ENCODE data around the gene TRIOBP.
"Not testable (repeated sequence)": the region's sequence is repeated elsewhere in the genome, so short reads cannot be mapped to it uniquely, and the experiment has no call there.

TRIOBP gene

DNA sequence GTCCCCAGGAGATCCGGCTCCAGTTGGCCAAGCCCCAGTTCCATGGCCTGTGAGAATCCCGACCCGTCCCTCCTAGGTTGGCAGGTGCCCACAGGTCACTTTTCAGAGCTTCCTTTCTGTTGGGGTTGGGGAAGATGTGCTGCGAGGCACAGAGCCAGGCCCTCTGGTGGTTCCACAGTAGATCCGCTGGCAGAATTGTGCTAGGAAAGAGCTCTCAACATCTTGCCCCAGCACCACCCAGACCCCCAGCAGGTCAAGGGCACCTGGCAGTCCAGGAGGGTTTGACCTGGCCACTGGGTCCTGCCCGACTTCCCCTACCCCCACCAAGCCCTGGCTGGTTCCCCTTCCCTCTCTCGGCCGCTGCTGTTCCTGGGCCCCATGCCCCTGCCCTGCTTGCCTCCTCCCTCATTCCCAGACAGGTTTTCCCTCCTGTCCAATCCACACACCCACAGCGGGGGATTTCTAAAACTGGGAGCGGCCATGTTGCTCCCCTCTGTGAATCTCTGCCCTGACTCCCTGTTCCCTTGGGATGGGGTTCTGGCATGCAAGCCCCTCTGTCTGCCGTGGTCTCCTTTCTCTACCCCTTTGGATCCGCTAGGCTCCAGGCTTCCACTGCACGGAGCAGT, 84.7 kb downstream of the TRIOBP start:
- no peak for DNase-seq

DNA sequence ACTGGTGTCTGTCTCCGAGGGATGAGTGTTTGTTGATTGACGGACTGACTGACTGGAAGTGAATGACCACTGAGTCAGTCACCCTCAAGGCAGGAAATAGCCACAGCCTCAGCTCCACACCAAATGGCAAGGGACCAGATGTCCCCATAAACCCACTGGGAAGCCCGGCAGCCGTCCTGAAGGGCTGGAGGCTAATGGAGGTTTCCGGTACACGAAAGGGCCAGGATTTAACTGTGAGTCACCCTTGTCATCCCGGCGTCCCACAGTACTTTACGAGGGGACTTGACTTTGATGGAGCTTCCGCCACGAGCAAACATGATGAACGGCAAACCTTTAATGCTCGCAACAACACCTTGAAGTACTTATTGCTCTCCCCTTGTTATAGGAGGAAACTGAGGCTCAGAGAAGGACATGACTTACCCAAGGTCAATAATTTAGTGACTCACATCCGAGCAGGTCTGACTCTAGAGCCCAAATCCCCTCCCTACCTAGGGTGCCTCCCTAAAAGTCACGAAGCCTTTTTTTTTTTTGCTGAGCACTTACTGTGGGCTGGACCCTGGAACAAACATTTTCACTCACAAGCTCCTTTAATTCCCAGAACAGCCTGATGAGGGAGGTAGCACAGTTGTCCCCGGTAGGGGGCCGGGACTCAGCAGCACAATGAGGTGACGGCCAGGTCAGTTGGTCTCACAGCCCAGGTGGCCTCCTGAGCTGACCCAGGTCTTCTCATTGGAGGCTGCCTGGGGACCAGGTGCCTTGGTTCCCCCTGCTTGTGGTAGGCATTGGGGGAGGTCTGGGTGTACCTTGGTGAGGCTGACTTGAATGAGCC, 85.7 kb downstream of the TRIOBP start:
- DNase-seq, result no peak

DNA sequence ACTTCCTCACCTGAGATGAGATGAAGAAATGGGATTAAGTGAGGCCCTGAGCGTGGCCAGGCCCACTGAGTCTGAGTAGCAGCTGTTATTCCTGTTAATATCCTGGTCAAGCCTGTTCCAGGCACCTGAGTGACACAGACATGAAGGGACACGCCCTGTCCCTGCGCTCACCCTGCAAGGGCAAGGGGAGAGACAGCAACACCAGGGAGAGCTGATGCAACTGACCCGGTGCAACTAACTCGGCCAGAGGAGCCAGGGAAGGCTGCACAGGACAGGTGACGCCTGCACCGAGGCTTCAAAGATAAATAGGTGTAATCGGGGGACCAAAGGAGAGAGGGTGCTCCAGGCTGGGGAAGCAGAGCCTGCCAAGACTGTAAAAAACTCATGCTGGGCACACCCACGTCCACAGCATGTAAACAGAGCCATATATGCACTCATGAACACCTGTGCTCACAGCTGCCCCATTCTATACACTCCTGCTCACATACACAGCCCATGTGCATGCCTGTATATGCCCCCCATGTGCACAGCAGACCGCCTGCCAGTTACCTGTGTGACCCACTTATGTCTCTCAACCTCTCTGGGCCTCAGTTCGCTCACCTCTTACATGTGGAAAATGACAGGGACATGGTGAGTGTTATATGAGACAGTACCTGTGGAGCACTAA, 88.1 kb downstream of the TRIOBP start:
- no peak for DNase-seq

DNA sequence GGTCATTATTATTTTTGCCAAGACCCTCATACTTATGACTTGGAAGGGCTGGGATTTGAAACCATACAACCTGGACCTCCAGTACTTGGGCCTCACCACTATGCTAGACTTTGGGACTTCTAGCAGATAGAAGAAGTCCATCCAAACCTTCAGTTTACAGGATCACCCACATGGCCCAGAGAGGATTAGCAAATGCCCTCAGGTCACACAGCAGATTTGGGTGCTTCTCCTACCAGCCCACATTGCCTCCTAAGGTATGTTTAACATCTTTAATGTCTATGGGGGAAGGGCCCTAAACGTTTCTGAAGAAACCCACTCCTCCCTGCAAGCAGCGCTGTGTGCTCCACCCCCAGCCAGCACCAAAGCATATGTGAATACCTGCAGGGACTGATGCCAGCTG, 93.4 kb downstream of the TRIOBP start:
- no peak for DNase-seq

DNA sequence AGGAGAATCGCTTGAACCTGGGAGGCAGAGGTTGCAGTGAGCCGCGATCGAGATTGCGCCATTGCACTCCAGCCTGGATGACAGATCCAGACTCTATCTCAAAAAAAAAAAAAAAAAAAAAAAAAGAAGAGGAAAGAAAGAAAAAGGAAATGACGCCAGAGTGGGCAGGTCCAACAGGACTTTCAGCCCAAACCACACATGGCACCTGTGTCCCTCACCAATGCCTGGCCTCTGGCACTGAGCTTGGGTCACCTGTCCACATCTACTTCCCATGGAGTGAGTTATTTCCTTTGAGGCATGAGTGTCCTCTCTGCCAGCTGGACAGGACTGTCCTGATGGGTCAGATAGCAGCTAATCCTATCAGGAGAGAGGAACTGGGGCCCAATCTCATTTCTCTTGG, 95.6 kb downstream of the TRIOBP start:
- DNase-seq, result no peak

DNA sequence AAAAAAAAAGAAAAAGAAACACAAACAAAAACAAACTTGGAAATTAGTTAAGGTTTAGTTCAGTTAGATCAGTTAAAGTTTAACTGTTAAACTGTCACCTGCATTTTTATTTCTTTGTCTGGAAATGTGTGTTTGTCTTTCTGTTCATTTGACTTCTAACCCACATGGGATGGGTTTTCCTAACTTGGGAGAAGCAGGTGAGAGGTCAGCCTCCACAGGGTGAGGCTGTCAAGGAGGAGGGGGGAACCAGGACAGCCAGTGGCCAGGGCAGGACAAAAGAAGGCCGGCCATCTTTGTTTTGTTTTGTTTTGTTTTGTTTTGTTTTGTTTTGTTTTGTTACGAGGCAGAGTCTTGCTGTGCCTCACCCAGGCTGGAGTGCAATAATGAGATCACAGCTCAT, 97.5 kb downstream of the TRIOBP start:
- DNase-seq, result no peak

DNA sequence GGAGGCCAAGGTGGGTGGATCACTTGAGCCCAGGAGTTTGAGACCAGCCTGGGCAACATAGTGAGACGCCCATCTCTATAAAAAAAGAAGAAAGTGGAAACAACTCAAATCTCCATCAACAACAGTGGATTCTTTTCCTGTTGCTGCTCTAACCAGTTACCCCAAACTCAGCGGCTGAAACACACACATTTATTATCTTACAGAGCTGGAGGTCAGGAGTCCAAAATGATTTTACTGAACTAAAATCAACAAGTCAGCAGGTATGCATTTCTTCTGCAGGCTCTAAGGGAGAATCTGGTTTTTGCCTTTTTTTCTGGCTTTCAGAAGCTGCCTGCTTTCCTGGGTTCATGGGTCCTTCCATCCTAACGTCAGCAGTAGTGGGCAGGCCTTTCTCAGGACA, 99.2 kb downstream of the TRIOBP start:
- no peak for DNase-seq

DNA sequence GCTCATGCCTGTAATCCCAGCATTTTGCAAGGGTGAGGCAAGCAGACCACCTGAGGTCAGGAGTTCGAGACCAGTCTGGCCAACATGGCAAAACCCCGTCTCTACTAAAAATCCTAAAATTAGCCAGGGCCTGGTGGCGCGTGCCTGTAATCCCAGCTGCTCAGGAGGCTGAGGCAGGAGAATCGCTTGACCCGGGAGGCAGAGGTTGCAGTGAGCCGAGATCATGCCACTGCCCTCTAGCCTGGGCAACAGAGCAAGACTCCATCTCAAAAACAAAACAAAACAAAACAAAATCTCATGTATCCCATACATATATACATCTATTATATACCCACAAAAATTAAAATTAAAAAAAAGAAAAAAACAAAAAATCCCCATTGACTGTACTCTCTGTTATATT, 100.4 kb downstream of the TRIOBP start:
- DNase-seq, result not testable (repeated sequence)

DNA sequence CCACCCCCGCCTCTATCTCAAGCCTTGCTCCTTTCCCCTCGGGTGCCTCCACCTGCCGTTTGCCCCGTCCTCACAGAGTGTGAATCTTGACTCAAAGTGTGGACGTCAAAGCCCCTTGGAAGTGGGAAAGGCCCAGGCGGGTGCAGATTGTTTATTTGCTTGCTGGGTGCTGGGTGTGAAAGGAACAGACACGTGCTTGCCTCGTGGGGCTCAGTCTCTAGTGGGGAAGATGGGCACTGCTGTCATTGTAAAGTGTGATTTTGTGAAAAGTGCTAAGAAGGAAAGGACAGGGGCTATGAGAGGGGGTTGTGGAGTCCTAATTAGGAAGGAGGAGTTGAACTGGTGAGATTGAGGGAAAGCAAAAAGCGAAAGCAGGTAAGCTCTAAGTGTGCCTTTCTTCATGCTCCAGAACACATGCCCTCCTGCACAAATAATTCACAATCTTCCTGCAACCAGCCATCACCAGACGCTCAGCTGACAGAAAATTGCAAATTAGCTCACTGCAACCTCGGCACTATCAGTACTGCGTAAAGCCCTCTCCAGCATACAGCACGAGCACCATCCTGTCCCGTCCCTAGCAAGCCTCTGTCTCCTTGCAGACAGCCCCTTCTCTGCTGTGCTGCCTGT, 101.1 kb downstream of the TRIOBP start:
- DNase-seq, result no peak

DNA sequence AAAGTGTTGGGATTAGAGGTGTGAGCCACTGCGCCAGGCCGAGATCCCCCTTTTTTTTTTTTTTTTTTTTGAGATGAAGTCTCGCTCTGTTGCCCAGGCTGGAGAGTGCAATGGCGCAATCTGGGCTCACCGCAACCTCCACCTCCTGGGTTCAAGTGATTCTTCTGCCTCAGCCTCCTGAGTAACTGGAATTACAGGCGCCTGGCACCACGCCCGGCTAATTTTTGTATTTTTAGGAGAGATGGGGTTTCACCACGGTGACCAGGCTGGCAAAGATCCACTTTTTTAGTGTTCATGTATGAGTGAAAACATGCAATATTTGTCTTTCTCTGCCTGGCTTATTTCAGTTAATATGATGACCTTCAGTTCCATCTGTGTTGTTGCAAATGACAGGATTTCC, 103.1 kb downstream of the TRIOBP start:
- DNase-seq, result not testable (repeated sequence)

DNA sequence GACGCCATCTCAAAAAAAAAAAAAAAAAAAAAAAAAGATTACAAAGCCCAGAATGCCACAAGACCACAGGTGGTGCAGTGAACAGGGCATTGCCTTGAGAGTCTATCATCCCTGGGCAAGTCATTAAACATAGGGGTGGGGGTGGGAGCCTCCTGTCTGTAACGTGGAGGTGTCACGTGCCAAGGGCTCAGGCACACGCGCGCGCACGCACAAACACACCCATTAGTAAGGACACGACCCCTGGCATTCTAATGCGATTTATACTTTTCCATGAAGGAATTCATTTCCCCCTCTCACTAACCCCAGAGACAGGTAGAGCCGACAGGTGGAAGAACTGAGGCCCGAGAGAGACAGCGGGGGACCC, 105.1 kb downstream of the TRIOBP start:
- DNase-seq, result no peak

DNA sequence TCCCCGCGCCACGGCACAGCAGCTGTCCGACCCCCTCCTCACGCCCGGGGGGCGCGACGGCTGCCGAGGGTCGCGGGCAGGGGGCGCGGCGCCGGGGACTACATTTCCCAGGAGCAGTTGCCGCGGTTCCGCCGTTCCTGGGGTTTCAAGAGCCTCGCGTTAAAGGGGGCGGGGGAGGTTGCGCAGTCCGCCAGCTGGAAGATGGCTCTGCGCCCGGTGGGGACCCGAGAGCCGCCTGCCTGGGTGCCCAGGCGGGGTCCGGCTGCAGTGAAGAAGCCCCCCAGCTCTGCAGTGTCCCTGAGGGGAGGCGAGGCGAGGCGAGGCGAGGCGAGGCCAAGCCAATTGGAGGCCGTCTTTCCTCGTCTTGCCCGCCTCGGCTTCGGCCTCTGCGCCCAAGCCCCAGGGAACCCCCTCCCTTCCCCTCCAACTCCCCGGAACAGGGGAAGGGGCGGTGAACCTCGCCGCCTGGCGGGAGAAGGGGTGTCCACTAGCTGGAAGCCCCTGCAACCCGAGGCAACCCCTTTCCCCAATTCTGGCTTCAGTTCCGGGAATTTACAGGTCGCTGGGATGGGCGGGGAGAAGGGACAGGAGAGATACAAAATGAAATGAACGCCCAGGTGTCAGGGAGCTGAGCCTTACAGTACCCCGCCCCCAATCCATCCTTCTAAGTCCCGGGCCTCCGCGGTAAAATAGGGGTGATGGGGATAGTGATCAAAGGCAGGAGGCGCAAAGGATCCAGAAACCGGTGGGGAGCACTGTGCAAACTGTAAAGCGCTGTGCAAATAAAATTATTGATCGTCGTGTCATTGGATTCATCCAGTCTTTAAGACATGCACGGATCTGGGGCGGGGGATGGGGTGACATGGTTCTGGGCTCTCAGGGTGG, 105.7 kb downstream of the TRIOBP start:
- peak in 1 of 2 donors; percentile 29 for DNase-seq

DNA sequence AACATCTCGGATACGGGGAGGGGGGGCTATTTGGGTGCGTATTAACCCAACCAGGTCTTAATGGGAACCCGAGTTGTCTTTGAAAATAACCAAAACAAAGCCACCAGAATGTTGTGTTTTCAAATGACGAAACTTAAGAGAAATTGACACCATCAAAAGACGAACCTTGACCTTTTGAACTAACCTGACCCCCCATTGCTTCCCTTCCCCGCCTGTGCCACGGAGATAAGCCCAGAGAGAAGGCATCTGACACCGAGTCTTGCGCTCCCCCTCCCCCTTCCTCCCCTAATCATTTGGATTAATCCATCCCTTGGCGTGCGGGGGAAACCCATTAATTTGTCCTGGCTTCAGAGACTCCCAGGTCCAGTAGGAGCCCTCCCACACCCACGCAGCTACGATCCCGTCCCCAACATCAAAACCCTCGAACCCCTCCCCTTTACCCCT, 106.4 kb downstream of the TRIOBP start:
- DNase-seq, result no peak

DNA sequence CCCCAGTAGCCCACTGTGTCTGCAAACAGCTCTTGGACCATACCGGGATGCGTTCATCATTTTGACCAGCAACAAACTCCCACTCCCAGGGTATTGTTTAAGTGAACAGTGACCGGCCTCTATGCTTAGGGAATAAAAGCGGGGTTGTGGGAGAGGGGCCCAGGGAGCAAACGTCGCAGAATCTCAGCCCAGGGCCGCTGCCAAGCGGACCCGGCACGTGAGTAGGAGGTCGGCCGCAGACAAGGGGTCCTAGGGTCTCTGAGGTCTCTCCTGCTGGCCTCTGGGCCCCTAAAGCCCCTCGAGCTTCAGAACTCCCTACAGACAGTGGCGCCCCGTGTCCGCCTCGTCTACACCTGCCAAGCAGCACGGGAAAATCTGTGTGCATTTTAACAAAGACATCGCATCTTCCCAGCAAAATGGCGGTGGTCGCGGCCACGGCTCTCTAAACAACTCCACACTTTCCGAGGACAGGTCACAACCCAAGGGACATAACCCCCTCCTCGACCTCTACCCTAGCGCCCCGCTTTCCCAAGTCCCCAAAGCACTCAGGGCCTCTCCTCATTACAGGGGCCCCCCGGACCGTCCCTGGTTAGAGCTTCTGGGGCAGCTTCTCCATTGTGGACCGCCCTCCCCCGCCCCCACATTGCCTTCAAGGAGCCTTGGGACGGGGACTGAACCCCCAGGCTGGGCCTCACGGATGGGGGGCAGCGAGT, 106.9 kb downstream of the TRIOBP start:
- DNase-seq, result no peak

DNA sequence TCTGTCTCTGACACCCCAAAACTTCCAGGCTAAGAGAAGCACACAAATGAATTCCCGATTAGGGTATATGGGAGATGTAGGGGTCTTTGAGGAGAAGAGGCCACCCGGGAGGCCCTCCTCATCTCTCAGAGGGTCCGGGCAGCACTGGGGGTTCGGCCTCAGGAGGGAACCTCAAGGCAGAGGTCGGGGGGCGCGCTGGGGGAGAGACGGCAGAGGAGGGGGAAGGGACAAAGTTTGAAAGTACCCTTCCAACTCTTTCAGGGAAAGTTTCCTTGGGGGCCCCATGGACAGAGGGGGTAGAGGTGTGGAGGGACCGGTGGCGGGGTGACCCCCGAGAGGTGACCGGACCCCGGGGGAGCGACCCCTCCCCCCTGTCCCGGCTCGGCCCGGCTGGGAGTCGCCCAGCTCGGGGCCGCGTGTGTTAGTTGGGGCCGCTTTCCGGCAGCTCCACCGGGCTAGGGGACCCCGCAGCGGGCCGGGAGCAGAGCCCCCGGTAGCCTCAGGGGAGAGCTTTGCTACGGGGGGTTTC, 107.6 kb downstream of the TRIOBP start:
- no peak for DNase-seq

DNA sequence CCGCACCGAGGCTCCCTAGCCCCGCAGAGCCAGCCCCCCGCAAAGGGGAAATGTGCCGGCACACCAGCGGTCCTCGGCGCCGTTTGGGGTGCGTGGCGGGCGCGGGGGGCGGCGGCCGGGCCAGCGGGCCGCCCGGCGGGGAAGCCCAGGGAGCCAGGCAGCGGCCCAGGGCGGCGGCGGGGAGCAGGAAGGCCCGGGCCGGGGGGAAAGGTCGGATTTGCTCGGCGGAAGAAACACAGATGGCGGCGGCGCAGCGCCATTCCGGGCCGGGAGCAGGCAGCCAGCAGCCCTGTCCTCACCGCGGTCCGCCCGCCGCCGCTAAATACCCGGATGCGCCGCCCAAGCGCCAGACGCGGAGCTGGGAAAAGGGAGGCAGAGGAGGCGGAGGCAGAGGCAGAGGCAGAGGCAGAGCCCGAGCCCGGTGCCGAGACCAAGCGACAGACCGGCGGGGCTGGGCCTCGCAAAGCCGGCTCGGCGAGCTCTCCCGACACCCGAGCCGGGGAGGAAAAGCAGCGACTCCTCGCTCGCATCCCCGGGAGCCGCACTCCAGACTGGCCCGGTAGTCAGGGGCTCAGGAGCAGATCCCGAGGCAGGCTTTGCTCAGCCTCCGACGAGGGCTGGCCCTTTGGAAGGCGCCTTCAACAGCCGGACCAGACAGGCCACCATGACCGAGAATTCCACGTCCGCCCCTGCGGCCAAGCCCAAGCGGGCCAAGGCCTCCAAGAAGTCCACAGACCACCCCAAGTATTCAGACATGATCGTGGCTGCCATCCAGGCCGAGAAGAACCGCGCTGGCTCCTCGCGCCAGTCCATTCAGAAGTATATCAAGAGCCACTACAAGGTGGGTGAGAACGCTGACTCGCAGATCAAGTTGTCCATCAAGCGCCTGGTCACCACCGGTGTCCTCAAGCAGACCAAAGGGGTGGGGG, 108.3 kb downstream of the TRIOBP start:
- DNase-seq, result peak; percentile 80 to 84

DNA sequence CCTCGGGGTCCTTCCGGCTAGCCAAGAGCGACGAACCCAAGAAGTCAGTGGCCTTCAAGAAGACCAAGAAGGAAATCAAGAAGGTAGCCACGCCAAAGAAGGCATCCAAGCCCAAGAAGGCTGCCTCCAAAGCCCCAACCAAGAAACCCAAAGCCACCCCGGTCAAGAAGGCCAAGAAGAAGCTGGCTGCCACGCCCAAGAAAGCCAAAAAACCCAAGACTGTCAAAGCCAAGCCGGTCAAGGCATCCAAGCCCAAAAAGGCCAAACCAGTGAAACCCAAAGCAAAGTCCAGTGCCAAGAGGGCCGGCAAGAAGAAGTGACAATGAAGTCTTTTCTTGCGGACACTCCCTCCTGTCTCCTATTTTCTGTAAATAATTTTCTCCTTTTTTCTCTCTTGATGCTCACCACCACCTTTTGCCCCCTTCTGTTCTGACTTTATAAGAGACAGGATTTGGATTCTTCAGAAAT, 109.0 kb downstream of the TRIOBP start:
- DNase-seq, result no peak

DNA sequence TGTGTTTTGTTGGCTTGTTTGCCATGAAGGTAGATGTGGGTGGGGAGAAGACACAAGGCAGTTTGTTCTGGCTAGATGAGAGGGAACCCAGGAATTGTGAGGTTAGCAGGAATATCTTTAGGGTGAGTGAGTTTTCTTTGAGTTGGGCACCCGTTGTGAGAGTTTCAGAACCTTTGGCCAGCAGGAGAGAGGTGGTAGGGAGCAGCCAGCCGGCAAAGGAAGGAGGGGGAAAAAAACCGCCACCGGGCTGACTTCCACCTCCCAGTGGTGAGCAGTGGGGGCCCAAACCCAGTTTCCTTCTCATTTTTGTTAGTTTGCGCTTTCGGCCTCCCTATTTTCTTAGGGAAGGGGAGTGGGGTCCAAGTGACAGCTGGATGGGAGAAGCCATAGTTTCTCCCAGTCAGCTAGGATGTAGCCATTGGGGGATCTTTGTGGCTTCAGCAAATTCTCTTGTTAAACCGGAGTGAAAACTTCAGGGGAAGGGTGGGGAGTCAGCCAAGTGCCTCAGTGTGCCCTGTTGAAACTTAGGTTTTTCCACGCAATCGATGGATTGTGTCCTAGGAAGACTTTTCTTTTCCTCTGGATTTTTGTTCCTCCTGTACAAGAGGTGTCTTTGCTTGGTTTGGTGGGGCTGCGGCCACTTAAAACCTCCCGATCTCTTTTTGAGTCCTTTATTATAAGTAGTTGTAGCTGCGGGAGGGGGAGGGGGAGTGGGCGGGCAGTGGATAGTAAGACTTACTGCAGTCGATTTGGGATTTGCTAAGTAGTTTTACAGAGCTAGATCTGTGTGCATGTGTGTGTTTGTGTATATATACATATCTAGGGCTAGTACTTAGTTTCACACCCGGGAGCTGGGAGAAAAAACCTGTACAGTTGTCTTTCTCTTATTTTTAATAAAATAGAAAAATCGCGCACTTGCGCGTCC, 109.8 kb downstream of the TRIOBP start:
- no peak for DNase-seq
